GM21825 (cell line): Measurements from ENCODE around the gene HBQ1.
A peak's percentile ranks its signal among the peaks of the same experiment; 100 is the strongest.
"Not testable (repeated sequence)": the region's sequence is repeated elsewhere in the genome, so short reads cannot be mapped to it uniquely, and the experiment has no call there.

Experiments used
- ATAC-seq: cut with Tn5 transposase; IDR thresholded peaks from one replicate; pipeline ENCODE4 v1.9.1; 2021; ENCODE audit warnings: mild to moderate bottlenecking, moderate library complexity; ENCODE audit not compliant: unreplicated experiment

HBQ1 gene

GRCh38 chr16:175011-175949 is 5.0 kb upstream of the HBQ1 start:
- no peak for ATAC-seq

DNA sequence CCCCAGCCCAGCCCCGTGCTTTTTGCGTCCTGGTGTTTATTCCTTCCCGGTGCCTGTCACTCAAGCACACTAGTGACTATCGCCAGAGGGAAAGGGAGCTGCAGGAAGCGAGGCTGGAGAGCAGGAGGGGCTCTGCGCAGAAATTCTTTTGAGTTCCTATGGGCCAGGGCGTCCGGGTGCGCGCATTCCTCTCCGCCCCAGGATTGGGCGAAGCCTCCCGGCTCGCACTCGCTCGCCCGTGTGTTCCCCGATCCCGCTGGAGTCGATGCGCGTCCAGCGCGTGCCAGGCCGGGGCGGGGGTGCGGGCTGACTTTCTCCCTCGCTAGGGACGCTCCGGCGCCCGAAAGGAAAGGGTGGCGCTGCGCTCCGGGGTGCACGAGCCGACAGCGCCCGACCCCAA is 4.3 kb upstream of the HBQ1 start:
- ATAC-seq: not testable (repeated sequence)

DNA sequence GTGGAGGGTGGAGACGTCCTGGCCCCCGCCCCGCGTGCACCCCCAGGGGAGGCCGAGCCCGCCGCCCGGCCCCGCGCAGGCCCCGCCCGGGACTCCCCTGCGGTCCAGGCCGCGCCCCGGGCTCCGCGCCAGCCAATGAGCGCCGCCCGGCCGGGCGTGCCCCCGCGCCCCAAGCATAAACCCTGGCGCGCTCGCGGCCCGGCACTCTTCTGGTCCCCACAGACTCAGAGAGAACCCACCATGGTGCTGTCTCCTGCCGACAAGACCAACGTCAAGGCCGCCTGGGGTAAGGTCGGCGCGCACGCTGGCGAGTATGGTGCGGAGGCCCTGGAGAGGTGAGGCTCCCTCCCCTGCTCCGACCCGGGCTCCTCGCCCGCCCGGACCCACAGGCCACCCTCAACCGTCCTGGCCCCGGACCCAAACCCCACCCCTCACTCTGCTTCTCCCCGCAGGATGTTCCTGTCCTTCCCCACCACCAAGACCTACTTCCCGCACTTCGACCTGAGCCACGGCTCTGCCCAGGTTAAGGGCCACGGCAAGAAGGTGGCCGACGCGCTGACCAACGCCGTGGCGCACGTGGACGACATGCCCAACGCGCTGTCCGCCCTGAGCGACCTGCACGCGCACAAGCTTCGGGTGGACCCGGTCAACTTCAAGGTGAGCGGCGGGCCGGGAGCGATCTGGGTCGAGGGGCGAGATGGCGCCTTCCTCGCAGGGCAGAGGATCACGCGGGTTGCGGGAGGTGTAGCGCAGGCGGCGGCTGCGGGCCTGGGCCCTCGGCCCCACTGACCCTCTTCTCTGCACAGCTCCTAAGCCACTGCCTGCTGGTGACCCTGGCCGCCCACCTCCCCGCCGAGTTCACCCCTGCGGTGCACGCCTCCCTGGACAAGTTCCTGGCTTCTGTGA is 3.5 kb upstream of the HBQ1 start, which contains the start of gene HBA1:
Gene HBA1, plus strand, starts transcription at position 204 of the 906 bp plus-strand sequence. Its CDS starts 37 bp downstream, at position 241.
- ATAC-seq: not testable (repeated sequence)

GRCh38 chr16:177394-177822 is 2.9 kb upstream of the HBQ1 start:
- no peak for ATAC-seq

GRCh38 chr16:177981-178667 is 2.1 kb upstream of the HBQ1 start:
- no peak for ATAC-seq

DNA sequence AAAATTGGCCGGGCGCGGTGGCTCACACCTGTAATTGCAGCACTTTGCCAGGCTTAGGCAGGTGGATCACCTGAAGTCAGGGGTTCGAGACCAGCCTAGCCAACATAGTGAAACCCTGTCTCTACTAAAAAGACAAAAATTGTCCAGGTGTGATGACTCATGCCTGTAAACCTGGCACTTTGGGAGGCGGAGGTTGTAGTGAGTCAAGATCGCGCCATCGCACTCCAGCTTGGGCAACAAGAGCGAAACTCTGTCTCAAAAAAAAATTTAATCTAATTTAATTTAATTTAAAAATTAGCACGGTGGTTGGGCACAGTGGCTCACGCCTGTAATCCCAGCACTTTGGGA is 1.6 kb upstream of the HBQ1 start:
- no peak for ATAC-seq

DNA sequence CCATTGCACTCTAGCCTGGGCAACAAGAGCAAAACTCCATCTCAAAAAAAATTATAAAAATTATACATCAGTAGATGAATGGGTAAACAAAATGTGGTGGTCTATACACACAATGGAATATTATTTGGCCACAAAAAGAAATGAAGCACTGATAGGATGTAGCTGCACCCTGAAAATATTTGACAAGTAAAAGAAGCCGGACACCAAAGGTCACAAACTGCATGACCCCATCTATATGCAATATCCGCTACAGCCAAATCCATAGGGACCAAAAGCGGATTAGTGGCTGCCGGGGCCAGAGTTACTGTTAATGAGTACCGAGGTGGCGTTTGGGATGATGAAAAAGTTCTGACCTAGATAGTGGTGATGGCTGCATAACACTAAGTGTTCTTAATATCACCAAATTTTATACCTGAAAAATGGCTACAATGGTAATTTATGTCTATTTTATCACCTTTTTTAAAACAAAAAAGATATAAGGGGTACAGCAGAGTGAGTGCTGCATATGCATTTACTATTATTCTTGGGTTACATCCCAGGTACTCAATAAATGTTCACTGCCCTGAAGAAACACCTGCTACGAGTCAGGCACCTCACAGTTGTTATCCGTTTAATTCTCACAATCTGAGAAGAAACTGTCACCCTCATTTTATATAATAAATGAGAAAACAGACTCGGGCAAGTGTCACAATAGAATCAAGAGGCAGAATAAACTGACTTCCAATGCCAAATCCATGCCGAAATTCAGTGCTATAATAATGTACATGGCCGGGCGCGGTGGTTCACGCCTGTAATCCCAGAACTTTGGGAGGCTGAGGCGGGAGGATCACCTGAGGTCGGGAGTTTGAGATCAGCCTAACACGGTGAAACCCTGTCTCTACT is 807 bp upstream of the HBQ1 start:
- no peak for ATAC-seq

DNA sequence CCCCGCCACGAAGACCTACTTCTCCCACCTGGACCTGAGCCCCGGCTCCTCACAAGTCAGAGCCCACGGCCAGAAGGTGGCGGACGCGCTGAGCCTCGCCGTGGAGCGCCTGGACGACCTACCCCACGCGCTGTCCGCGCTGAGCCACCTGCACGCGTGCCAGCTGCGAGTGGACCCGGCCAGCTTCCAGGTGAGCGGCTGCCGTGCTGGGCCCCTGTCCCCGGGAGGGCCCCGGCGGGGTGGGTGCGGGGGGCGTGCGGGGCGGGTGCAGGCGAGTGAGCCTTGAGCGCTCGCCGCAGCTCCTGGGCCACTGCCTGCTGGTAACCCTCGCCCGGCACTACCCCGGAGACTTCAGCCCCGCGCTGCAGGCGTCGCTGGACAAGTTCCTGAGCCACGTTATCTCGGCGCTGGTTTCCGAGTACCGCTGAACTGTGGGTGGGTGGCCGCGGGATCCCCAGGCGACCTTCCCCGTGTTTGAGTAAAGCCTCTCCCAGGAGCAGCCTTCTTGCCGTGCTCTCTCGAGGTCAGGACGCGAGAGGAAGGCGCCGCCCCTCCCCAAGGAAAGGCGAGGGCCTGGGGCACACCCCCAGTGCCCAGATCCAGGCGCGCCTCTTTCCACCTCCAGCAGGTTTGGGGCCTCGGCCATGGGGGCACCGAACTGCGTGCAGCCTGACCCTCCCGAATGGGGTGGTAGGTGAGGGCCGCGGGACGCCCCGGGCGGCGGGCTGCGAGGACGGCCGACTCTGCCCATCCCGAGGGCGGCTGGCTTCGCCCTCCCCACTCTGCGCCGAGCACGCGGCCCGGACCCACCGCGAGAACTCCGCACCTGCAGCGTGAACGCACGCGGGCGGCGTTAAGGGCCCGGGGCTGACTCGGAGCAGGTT is 664 bp downstream of the HBQ1 start:
- ATAC-seq: peak; percentile 62

DNA sequence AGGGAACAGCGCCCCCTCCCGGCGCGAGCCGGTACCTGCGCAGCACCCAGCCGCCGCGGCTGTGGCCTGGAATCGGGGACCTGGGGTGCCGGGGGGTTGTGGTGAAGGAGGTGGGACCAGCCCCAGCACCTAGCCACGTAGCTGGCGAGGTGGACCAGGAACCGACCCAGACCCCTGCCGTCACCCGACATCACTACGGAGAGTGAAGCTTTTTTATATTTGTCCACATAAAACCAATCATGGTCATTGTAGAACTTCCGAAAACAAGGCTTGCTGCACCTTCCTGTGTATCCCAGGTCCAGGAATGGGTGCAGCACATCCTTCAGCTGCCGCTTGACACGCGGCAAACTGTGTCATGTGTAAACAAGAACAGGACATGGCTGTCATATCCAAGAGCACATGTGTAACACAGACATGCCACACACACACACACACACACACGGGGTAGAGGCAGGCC is 1.3 kb downstream of the HBQ1 start:
- no peak for ATAC-seq

GRCh38 chr16:183005-183404 is 2.7 kb downstream of the HBQ1 start:
- no peak for ATAC-seq

GRCh38 chr16:185213-185612 is 5.0 kb downstream of the HBQ1 start:
- ATAC-seq: no peak

- ATAC-seq: no peak
These were observed 5.4 kb downstream of the HBQ1 start for GRCh38 chr16:185691-186090.

GRCh38 chr16:187330-187729 is 7.1 kb downstream of the HBQ1 start:
- ATAC-seq: no peak

GRCh38 chr16:188674-189073 is 8.4 kb downstream of the HBQ1 start:
- ATAC-seq: no peak

- no peak for ATAC-seq
These were observed 9.4 kb downstream of the HBQ1 start for GRCh38 chr16:189604-190186.

GRCh38 chr16:191831-192230 is 11.6 kb downstream of the HBQ1 start:
- ATAC-seq: no peak

GRCh38 chr16:192686-193085 is 12.4 kb downstream of the HBQ1 start:
- no peak for ATAC-seq

DNA sequence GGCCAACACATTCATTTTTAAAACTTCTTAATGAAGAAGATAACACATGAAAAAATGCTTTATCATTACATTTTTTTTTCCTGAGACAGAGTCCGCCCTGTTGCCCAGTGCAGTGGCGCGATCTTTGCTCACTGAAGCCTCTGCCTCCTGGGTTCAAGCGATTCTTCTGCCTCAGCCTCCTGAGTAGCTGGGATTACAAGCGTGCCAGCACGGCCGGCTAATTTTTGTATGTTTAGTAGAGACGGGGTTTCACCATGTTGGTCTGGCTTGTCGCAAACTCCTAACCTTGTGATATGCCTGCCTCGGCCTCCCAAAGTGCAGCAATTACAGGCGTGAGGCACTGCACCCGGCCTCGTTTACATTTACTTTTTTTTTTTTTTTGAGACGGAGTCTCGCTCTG is 13.2 kb downstream of the HBQ1 start:
- no peak for ATAC-seq

GRCh38 chr16:194516-194915 is 14.3 kb downstream of the HBQ1 start:
- ATAC-seq: no peak
